ENCODE data around the gene GON7. TPM values are rescaled to one million over a fixed set of nuclear protein-coding genes. Genes with fewer than 3 reads are reported as not detected.
"Not testable (repeated sequence)": the region's sequence is repeated elsewhere in the genome, so short reads cannot be mapped to it uniquely, and the experiment has no call there.

Gene GON7
- total RNA-seq, 1 donor, result 6.2 TPM

- peak in 2 of 3 donors; percentile 31 to 39 for DNase-seq (ENCODE audit: low read depth in 2 of 3, low spot score in 2 of 3)
These were observed 46.5 kb downstream of the GON7 start for GRCh38 chr14:93160353-93160801.

DNA sequence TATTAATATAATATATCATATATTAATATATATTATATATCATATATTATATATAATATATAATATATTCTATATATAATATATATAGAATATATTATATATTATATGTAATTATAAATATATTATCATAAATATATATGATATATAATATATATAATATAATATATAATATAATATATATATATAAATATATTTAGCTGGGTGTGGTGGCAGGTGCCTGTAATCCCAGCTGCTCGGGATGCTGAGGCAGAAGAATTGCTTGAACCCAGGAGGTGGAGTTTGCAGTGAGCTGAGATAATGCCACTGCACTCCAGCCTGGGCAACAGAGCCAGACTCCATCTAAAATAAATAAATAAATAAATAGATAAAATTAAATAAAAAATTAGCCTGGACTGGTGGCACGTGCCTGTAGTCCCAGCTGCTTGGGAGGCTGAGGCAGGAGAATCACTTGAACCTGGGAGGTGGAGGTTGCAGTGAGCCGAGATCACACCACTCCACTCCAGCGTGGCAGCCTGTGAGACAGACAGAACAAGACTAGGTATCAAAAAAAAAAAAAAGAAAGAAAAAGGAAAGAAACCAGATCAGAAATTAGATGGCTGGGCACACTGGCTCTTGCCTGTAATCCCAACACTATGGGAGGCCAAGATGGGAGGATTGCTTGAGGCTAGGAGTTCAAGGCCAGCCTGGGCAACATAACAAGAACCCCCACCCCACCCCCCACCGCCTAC is 47.1 kb downstream of the GON7 start:
- DNase-seq (ENCODE audit: low read depth in 2 of 3, low spot score in 2 of 3), result not testable (repeated sequence)

DNA sequence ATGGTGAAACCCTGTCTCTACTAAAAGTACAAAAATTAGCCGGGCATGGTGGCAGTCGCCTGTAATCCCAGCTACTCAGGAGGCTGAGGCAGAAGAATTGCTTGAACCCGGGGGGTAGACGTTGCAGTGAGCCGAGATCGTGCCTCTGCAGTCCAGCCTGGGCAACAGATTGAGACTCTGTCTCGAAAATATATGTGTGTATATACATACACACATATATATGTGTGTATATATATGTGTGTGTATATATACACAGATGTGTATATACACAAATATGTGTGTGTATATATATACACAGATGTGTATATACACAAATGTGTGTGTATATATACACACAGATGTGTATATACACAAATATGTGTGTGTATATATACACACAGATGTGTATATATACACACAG is 48.5 kb downstream of the GON7 start:
- DNase-seq (ENCODE audit: low read depth in 2 of 3, low spot score in 2 of 3), result not testable (repeated sequence)

GRCh38 chr14:93156693-93157369 is 50.0 kb downstream of the GON7 start:
- DNase-seq (ENCODE audit: low read depth in 2 of 3, low spot score in 2 of 3), result no peak

- no peak for DNase-seq (ENCODE audit: low read depth in 2 of 3, low spot score in 2 of 3)
These were observed 51.2 kb downstream of the GON7 start for GRCh38 chr14:93155667-93156066.

DNA sequence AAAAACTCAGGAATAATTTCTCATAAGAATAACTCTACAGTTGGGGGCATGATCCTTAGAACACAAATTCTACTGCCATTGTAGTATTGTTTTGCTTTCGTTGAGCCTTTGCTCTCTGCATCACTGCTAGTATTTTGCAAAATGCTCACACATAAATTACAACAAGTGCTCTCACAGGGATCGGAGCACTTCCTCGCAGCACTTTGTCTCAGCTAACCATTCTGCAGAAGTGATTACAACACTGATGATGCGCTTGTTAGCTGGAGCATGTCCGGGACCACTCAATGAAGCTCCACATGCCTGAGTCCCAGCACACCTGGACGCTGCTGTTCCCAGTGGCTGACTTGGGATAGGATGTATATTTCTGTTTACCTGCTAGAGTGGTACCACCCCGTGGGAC is 53.7 kb downstream of the GON7 start:
- no peak for DNase-seq (ENCODE audit: low read depth in 2 of 3, low spot score in 2 of 3)

Other genes with a start within 250 kb of the GON7 start
- 59.8 TPM for gene ITPK1, start 91.1 kb downstream of the GON7 start, total RNA-seq
- 38.5 TPM for gene MOAP1, start 22.2 kb downstream of the GON7 start, total RNA-seq
- 7.0 TPM for gene LYSET, start 21.7 kb downstream of the GON7 start, total RNA-seq
- gene UBR7, start 191 bp upstream of the GON7 start, total RNA-seq, result 34.5 TPM
- 10.5 TPM for gene BTBD7, start 126.0 kb upstream of the GON7 start, total RNA-seq
- not detected for gene COX8C, start 140.1 kb upstream of the GON7 start, total RNA-seq
- under 0.01 TPM for gene UNC79, start 223.9 kb upstream of the GON7 start, total RNA-seq

All from hematopoietic multipotent progenitor cell (in vitro differentiated cells).